NCI-H2081 (cell line): Measurements from ENCODE around the gene PIK3C3.
"Not testable (repeated sequence)": the region's sequence is repeated elsewhere in the genome, so short reads cannot be mapped to it uniquely, and the experiment has no call there.

Experiments used
- DNase-seq, 2 experiments: peaks; one replicate each; lab custom pipeline; 2025; lab: John Stamatoyannopoulos, UW

Gene PIK3C3

DNA sequence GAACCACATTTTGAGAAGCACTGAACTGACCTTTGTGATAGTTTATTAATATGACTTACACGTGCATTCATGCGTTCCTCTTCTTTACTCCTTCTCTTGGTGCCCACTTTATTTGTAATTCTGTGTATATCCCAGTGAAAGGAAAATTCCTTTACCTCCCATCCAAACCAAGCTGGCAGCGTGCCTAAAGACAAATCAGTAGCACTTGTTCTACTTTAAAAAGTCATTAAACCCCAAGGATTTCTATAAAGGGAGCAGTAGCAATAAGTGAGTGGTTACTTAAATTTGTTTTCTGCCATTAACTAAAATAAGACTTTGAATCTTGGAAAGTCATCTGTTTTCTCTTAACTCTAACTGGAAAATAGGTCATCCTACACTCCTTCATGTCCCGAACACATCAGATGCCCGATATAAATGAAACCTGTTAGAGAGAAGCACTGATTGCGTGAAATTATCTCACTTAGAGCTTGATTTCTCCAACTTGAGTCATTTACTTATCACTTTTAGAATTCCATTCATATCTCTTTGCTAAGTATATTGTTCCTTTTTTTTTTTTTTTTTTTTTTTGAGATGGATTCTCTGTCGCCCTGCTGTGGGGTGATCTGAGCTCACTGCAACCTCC lies 10.7 kb downstream of the PIK3C3 start:
- DNase-seq, result no peak

DNA sequence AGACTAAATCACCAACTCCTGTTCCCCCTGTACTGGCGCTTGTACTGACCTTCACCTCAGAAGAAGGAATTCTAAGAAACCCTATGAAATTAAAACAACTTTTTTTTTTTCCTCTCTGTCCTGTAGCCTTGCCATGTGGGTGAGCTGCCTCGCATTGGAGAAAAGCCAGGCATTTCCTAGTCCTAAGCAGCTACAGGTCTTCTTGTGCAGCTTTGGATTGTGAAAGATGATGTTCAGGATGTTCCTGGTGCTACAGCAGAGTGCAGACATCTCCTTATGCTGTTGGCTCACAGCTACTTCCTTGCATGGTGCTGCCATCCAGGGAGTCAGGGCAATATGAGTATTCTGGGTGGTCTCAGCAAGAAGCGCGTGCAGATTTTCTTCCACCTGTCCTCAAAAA lies 11.9 kb downstream of the PIK3C3 start:
- no peak for DNase-seq

- DNase-seq, result no peak
Measured at GRCh38 chr18:41967680-41968079, 12.6 kb downstream of the PIK3C3 start.

- DNase-seq, result no peak
Measured at GRCh38 chr18:41969881-41970280, 14.8 kb downstream of the PIK3C3 start.

- DNase-seq, result no peak
Measured at GRCh38 chr18:41972067-41972925, 17.3 kb downstream of the PIK3C3 start.

DNA sequence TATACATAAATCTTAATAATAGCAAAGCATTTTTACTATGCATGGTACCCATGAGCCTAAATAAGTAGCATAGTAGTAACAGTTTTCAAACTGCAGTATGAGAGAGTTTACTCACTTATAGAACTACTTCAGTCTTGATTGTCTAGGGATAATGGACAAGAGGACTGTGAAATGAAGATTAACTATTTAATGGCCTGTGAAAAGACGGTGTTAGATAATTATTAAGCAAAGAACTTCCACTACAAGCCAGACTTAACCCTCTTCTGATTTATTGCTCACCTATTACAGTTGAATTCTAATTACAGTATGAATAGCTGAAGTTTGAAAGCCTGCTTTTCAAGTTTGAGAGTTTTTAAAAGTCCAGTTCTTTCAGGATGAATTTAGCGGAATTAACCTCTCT lies 18.9 kb downstream of the PIK3C3 start:
- no peak for DNase-seq

DNA sequence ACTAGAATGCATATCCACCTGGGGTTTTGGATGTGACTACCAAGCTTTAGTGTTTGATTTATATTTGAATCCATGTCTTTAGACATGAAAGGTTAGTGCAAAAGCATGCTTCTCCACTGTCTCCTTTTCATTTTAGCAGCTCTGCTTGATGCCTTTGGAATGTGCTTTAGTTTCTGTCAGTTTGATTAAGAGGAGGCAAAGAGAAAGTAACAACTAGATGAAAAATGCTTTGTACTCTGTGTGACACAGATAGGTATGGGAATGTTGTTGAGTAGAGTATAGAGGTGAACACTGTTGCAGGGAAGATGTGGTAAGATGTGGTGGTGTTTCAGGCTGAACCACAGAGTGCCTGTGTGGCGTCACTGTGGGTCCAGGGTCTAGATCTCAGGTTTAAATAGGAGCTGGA lies 19.8 kb downstream of the PIK3C3 start:
- no peak for DNase-seq

DNA sequence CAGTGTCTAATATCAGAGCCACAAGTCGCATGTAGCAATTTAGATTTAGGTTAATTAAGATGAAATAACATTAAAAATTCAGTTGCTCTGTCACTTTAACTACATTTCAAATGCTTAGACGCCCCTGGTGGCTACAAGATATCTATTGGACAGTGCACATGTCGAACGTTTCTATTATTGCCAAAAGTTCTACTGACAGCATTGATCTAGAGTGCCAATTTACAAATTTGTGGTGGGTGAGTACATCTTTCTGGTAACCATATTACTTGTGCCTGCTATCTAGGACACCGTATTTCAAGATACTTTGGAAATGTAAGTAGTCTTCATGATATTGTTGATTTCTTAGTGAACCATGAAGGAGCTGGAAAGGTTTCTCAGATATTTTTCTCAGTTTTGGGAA lies 20.2 kb downstream of the PIK3C3 start:
- no peak for DNase-seq

DNA sequence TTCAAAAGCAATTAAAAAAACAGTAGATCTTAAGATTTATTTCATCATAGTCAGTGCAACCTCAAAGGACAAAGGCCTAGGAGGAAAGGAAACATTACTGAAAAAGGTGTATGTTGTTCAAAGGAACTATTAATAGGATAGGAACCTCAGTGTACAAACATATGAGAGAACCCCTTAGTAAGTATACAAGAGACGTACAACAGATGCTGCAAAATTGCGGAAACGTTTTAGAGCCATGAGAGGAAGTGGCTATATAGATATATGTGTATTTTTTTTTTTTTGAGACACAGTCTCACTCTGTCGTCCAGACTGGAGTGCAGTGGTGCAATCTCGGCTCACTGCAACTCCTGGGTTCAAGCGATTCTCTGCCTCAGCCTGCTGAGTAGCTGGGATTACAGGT lies 22.2 kb downstream of the PIK3C3 start:
- DNase-seq, result no peak

DNA sequence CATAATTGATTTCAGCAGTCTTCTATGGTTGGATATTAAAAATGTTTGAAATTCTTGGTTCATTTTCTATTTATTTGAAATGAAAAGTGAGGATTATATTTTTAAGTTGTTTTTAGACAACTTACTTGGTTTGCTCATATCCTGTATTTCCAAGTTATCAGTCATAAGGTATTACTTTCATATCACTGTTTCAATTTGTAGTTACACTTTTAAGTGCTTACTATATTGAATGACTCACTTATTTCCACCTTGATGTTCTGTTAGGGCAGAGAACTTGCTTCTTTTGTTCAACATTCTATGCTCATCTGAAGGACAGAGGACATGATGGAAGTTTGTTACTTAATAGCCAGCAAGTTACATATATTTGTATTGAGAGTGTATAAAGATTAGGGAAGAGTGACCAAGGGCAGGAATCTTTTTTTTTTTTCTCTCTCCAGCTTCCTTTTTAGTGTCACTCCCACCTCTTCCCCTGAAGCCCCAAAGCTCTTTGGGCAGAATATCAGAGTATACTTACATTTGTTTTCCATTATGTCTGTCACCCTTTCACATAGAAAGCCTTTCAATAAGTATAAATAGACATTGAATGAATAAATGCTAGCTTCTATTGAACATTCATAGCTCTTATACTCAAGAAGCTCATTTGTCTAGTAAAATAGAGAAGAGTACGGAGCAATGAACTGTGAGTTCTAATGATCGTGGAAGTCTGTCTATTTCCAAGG lies 28.1 kb downstream of the PIK3C3 start:
- DNase-seq, result no peak

- DNase-seq, result no peak
Measured at GRCh38 chr18:41985914-41986313, 30.9 kb downstream of the PIK3C3 start.

DNA sequence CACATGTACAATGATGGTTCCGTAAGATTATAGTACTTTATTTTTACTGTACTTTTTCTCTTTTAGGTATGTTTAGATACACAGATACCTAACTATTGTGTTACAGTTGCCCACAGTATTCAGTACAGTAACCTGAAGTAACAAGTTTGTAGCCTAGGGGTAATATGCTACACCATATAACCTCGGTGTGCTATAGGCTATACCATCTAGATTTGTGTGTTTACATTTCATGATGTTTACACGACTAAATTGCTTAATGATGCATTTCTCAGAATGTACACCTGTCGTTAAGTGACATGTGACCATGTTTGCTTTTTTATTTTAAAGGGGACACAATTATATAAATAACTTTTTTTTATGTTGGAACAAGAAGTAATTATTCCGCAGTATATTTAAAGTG lies 34.5 kb downstream of the PIK3C3 start:
- peak; percentile 61 to 92 for DNase-seq

DNA sequence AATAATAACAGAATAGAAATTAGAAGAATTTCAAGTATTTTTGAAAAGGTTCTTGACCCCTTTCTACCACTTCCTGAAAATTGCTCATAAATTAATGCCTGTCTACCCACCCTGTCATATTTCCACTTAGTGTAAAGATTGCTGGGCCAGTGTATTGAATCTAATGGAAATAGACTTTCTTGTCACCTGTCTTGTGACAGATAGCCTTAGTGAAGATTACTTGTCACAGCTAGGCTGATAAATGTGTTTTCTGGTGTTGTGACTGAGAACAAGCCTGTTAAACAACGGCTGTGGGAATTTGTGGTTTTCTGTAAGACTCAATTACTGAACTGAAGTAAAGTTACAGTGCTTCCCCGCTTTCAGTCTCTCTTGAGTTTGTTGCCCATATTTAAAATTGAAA lies 37.0 kb downstream of the PIK3C3 start:
- peak in 1 of 2 experiments; percentile 29 for DNase-seq

DNA sequence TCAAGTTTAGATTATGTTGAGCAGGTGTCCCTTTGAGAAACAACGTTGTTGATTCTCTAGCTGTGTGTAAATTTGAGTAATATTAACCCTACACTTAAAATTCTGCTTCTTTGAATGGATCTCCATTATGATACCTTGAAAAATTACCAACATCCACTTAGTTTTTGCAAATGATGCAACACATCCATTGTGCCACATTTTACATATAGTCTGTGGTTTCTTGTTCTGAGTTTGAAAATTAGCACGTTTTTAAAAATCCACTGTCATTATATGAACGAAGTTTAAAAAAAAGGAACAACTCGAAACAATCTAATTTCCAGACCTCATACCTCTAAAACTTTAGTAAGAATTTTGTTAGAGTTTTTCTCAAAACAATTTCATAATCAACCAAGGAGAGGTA lies 37.7 kb downstream of the PIK3C3 start:
- peak in 1 of 2 experiments; percentile 49 for DNase-seq

DNA sequence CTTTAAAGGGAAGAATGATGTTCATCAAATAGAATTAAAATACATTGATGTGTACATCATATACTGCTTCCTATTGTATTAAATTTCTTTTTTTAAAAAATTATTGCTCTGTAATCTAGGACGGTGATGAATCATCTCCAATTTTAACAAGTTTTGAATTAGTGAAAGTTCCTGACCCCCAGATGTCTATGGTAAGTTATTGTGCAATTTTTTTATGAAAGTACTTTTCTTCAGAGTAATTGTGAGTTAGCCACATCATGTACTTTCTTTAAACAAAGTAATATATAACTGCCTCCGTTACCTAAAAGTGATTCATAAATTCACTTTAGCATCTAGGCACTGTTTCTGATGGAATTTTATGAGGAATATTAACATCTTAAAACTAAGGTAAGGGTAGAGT lies 38.1 kb downstream of the PIK3C3 start:
- DNase-seq, result no peak

GRCh38 chr18:41996020-41996419 lies 41.0 kb downstream of the PIK3C3 start:
- DNase-seq, result no peak

DNA sequence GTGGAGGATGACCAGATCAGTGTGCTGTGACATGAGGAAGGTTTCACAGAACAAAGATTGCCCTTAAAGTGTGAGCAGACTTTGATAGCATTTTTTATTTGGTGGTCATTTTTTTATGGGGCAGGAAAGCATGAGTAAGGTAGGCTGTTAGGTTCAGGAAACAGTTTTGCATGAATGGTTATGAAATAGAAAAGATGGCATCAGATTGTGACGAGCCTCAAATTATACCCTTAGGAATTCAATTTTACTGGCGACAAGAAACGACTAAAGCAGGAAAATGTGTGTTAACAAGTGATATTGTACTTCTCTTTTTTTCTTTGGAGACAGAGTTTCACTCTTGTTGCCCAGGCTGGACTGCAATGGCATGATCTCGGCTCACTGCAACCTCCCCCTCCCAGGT lies 44.7 kb downstream of the PIK3C3 start:
- DNase-seq, result no peak

DNA sequence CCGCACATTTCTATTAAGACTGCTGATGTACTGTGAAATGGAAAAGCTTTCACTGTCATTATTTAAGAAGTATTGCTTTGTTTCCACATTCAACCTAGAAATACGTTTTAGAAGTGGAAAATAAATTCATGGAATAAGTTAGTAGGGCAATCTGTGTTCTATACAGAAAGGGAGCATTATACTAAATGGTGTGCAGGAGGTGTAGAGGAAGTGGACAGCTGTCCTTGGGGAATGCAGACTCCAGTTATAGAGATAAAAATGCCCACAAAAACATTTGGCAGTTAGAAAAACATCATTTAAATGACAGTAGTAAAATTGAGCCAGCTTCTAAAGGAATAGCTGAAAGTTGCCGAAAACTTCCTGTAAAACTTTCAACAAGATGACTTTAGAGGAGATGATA lies 46.8 kb downstream of the PIK3C3 start:
- no peak for DNase-seq

- DNase-seq, result no peak
Measured at GRCh38 chr18:42004653-42005052, 49.6 kb downstream of the PIK3C3 start.

DNA sequence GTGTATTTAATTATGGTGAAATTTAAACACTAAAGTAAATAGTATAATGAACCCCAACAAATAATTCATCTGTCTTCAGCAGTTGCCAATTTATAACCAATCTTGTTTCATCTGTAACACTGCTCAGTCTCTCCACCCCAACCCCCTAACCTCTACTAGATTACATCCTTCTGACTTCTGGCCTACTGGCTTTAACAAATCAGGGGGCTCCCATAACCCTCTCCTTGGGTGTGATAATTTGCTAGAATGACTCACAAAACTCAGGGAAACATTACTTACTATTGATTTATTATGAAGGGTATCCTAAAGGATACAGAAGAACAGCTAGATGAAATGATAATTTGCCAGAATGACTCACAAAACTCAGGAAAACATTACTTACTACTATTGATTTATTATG lies 50.7 kb downstream of the PIK3C3 start:
- DNase-seq, result no peak

- not testable (repeated sequence) for DNase-seq
Measured at GRCh38 chr18:42009457-42009856, 54.4 kb downstream of the PIK3C3 start.

DNA sequence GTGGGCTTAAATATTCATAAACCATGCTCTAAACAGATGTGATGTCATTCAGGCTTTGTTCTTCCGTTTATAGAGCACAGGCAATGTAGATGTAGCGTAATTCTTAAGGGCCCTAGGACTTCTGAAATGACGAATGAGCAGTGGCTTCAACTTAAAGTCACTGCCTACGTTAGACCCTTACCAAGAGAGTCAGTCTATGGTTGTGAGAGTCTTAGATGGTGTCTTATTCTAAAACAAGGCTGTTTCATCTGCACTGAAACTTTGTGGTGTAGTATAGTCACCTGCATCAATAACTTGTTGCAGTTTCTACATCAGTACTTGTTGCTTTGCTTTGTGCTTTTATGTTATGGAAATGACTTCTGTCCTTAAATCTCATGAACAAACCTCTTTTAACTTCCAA lies 56.0 kb downstream of the PIK3C3 start:
- DNase-seq, result no peak

- no peak for DNase-seq
Measured at GRCh38 chr18:42018831-42019230, 63.8 kb downstream of the PIK3C3 start.
